CD14-positive monocyte (primary cell): ENCODE measurements around the gene PLD1. TPM values are rescaled to one million over a fixed set of nuclear protein-coding genes. Genes with fewer than 3 reads are reported as not detected.
A peak's percentile ranks its signal among the peaks of the same experiment; 100 is the strongest.

Source experiments
- DNase-seq, 3 donors: peaks; one replicate each; pipeline ENCODE4 v3.0.0-alpha.2; 2011 to 2022
- H2AFZ ChIP-seq: 2 replicates; pipeline ENCODE4 v1.6.0; 2012; ENCODE audit warnings: mild to moderate bottlenecking, low read depth, low read length, inconsistent platforms; ENCODE audit not compliant: insufficient read depth, poor library complexity, severe bottlenecking
- H3K27ac ChIP-seq, 2 donors: 1 replicate in 1 of 2; 2 replicates in 1 of 2; pipeline ENCODE4 v1.5.1; 2012 to 2013; ENCODE audit warnings: low read length in 2 of 2, control low read depth in 1 of 2, inconsistent platforms in 1 of 2, low read depth in 1 of 2, mild to moderate bottlenecking in 1 of 2
- H3K27me3 ChIP-seq, 2 donors: one replicate each; pipeline versions ENCODE4 v1.6.0 to v1.6.1; 2011 to 2013; ENCODE audit warnings: low read length in 2 of 2; ENCODE audit not compliant: control insufficient read depth in 2 of 2, insufficient read depth in 2 of 2
- H3K36me3 ChIP-seq, 2 donors: replicated peaks in 1 of 2; 1 replicate in 1 of 2; 2 replicates in 1 of 2; pipeline versions ENCODE4 v1.5.1 to v1.6.1; 2012 to 2013; ENCODE audit warnings: low read length in 2 of 2, control low read depth in 1 of 2, inconsistent platforms in 1 of 2, mild to moderate bottlenecking in 1 of 2; ENCODE audit not compliant: insufficient read depth in 2 of 2, control insufficient read depth in 1 of 2
- H3K4me1 ChIP-seq, 2 donors: 1 replicate in 1 of 2; 2 replicates in 1 of 2; pipeline versions ENCODE4 v1.5.1 to v1.6.1; 2012 to 2013; ENCODE audit warnings: low read length in 2 of 2, control low read depth in 1 of 2, inconsistent platforms in 1 of 2, mild to moderate bottlenecking in 1 of 2, moderate library complexity in 1 of 2; ENCODE audit not compliant: insufficient read depth in 2 of 2, control insufficient read depth in 1 of 2
- H3K4me2 ChIP-seq: replicated peaks from 2 replicates; pipeline ENCODE3; 2012; ENCODE audit warnings: low read length, moderate library complexity, mild to moderate bottlenecking; ENCODE audit not compliant: poor library complexity, severe bottlenecking; ENCODE audit errors: extremely low read depth
- H3K4me3 ChIP-seq, 3 experiments: fragments of 200-600 bp in 1 of 3; sonication (generic) in 1 of 3; replicated peaks in 1 of 3; 1 replicate in 2 of 3; 2 replicates in 1 of 3; pipeline ENCODE4 v1.5.1; 2011 to 2013; ENCODE audit warnings: low read length in 3 of 3, mild to moderate bottlenecking in 3 of 3, control low read depth in 2 of 3, low read depth in 2 of 3, inconsistent platforms in 1 of 3, moderate library complexity in 1 of 3
- H3K79me2 ChIP-seq: 2 replicates; pipeline ENCODE4 v1.6.0; 2012; ENCODE audit warnings: mild to moderate bottlenecking, control low read depth, inconsistent platforms, low read length, moderate library complexity; ENCODE audit not compliant: insufficient read depth
- H3K9ac ChIP-seq: 2 replicates; pipeline ENCODE4 v1.6.0; 2017; ENCODE audit warnings: low read length, mild to moderate bottlenecking; ENCODE audit not compliant: insufficient read depth, poor library complexity, severe bottlenecking
- H3K9me3 ChIP-seq, 2 donors: replicated peaks in 1 of 2; 1 replicate in 1 of 2; 2 replicates in 1 of 2; pipeline versions ENCODE4 v1.5.1 to v1.6.1; 2012 to 2013; ENCODE audit warnings: low read length in 2 of 2, control low read depth in 1 of 2; ENCODE audit not compliant: control insufficient read depth in 1 of 2, insufficient read depth in 1 of 2
- H4K20me1 ChIP-seq: 2 replicates; pipeline ENCODE4 v1.6.0; 2012; ENCODE audit warnings: mild to moderate bottlenecking, low read length, control low read depth, moderate library complexity; ENCODE audit not compliant: insufficient read depth
- H3K27ac Mint-ChIP-seq, 7 donors: one replicate each; pipeline ENCODE4 v1.8.0; 2020; ENCODE audit warnings: mild to moderate bottlenecking in 7 of 7, mixed read lengths in 7 of 7, moderate library complexity in 6 of 7, inconsistent platforms in 2 of 7
- H3K27me3 Mint-ChIP-seq, 3 donors: one replicate each; pipeline ENCODE4 v1.8.0; 2021 to 2022; ENCODE audit warnings: low read depth in 3 of 3, mild to moderate bottlenecking in 3 of 3, mixed read lengths in 3 of 3, moderate library complexity in 3 of 3, inconsistent platforms in 1 of 3
- H3K36me3 Mint-ChIP-seq, 2 donors: one replicate each; pipeline ENCODE4 v1.8.0; 2020; ENCODE audit warnings: mixed read lengths in 2 of 2, inconsistent platforms in 1 of 2, mild to moderate bottlenecking in 1 of 2
- H3K4me1 Mint-ChIP-seq: one replicate; pipeline ENCODE4 v1.8.0; 2020; ENCODE audit warnings: mild to moderate bottlenecking, mixed read lengths
- H3K4me3 Mint-ChIP-seq, 2 donors: one replicate each; pipeline ENCODE4 v1.8.0; 2020; ENCODE audit warnings: mild to moderate bottlenecking in 2 of 2, mixed read lengths in 2 of 2, moderate library complexity in 1 of 2
- H3K9me3 Mint-ChIP-seq, 7 donors: one replicate each; pipeline ENCODE4 v1.8.0; 2020 to 2022; ENCODE audit warnings: mixed read lengths in 7 of 7, mild to moderate bottlenecking in 6 of 7, moderate library complexity in 6 of 7, inconsistent platforms in 2 of 7
- CTCF ChIP-seq: fragments of 200-600 bp; IDR thresholded peaks from one replicate; pipeline ENCODE4 v1.8.0; 2022; ENCODE audit warnings: antibody characterized with exemption, mild to moderate bottlenecking
- WGBS: methylation state at CpG from one replicate; pipeline ENCODE4 v1.1.5; 2013; ENCODE audit warnings: missing lambda C conversion rate; ENCODE audit not compliant: insufficient coverage; 5-methylcytosine and 5-hydroxymethylcytosine counted together
- intact Hi-C, 2 donors: fragments of 100-400 bp; cut with micrococcal nuclease; formaldehyde crosslinking; loops; one replicate each; pipeline versions ENCODE4 v1.15.0 to v1.15.1; 2023
- polyA plus RNA-seq, 3 donors: library from polyadenylated mRNA; depleted of rRNA in 1 of 3; unstranded in 2 of 3; stranded (reverse) in 1 of 3; fragments of 300-500 nt in 2 of 3; fragments of >200 nt in 1 of 3; fragmentation: Illumina TruSeq in 2 of 3; gene quantifications; 1 replicate in 2 of 3; 2 replicates in 1 of 3; pipeline ENCODE4 v1.2.3, GENCODE V29; 2012 to 2021

Gene PLD1
- polyA plus RNA-seq, 3 donors = 5.1 to 7.9 (median 5.8) TPM

GRCh38 chr3:171775943-171776342 is 34.3 kb downstream of the PLD1 start:
- H3K9me3 ChIP-seq = no peaks in the 10 kb centered on the region
- no peaks in the 10 kb centered on the region for H3K27me3 ChIP-seq
- H2AFZ ChIP-seq = no peak overlapping the region
- Mint-ChIP-seq H3K4me3 (no peak overlapping the region), H3K27ac (peak overlapping the region in 6 of 7 donors; percentile 4 to 100 (median 100)), H3K9me3 (no peaks in the 10 kb centered on the region), H3K27me3 (peaks cover 0 to 4% (median 3%) of the 10 kb centered on the region in 3 donors), H3K36me3 (peaks cover 0 to 4% of the 10 kb centered on the region in 2 donors), H3K4me1 (peaks cover 45% of the 10 kb centered on the region)
- H3K27ac ChIP-seq = peak overlapping the region in 1 of 2 donors; percentile 97
- H4K20me1 ChIP-seq = peaks cover 9% of the 10 kb centered on the region
- no peak for TF ChIP-seq CTCF
- 80% methylated on average over 2 of the region's 8 CpGs for WGBS
- H3K4me1 ChIP-seq = peaks cover 33 to 40% of the 10 kb centered on the region in 2 donors
- no peaks in the 10 kb centered on the region for H3K36me3 ChIP-seq
- peaks cover 85% of the 10 kb centered on the region for H3K79me2 ChIP-seq
- intact Hi-C loops = loop anchor here (5.0 kb wide), 2 partner anchors 36 to 61 kb away; partner anchors contain the start of gene PLD1 (in 2 of the 2)
- no peak for DNase-seq
- H3K4me3 ChIP-seq = no peak overlapping the region
- no peak overlapping the region for H3K9ac ChIP-seq
- H3K4me2 ChIP-seq = no peak overlapping the region

DNA sequence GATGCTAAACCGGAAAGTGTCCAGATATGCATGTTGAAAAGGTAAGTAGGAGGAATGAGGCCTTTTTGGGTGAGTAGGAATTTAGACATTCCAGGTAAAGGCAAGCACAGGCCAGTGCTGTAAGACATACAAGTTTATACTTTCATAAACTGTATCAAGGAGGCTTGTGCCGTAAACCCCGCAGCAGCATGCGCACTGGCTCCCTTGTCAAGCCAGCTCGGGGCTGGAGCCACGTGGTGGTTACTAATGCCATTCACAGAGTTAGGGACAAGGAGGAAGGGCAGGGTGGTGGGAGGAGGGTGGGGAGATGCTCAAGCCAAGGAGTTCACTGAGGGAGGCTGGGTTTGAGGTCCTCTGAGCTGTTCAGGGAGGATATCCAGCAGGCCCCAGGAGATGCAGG is 35.8 kb downstream of the PLD1 start:
- peaks cover 12% of the 10 kb centered on the region for H4K20me1 ChIP-seq
- peaks cover 85% of the 10 kb centered on the region for H3K79me2 ChIP-seq
- H3K9me3 ChIP-seq = no peaks in the 10 kb centered on the region
- peaks cover 0 to 4% of the 10 kb centered on the region in 2 donors for H3K36me3 Mint-ChIP-seq
- WGBS = 79% methylated on average over 5 of the region's 6 CpGs
- H3K4me1 Mint-ChIP-seq = peaks cover 46% of the 10 kb centered on the region
- no peaks in the 10 kb centered on the region for H3K36me3 ChIP-seq
- no peak overlapping the region for H3K4me3 Mint-ChIP-seq
- no peak overlapping the region for H3K4me3 ChIP-seq
- no peak overlapping the region for H2AFZ ChIP-seq
- H3K27me3 Mint-ChIP-seq = peaks cover 0 to 3% (median 3%) of the 10 kb centered on the region in 3 donors
- peak overlapping the region in 1 of 2 donors; percentile 9 for H3K27ac ChIP-seq
- intact Hi-C loops = no loop called here
- no peak for TF ChIP-seq CTCF
- H3K4me2 ChIP-seq = no peak overlapping the region
- H3K9me3 Mint-ChIP-seq = no peaks in the 10 kb centered on the region
- DNase-seq = no peak
- H3K9ac ChIP-seq = no peak overlapping the region
- H3K27me3 ChIP-seq = no peaks in the 10 kb centered on the region
- peaks cover 33 to 40% of the 10 kb centered on the region in 2 donors for H3K4me1 ChIP-seq
- peak overlapping the region in 6 of 7 donors; percentile 20 to 89 (median 68) for H3K27ac Mint-ChIP-seq
